Stomach (tissue), 4 donors: ENCODE results near the gene PPP1R13B.

Experiments used
- CTCF ChIP-seq, 7 experiments: fragments of 450-650 bp in 4 of 7; fragments of 200-600 bp in 3 of 7; sonication (generic) in 3 of 7; IDR thresholded peaks; one replicate each; pipeline ENCODE4 v1.5.1; 2016 to 2019; ENCODE audit warnings: antibody characterized with exemption in 7 of 7, control low read depth in 2 of 7, mild to moderate bottlenecking in 1 of 7
- EP300 ChIP-seq: sonication (generic); formaldehyde crosslinking; IDR thresholded peaks from one replicate; pipeline ENCODE4 v1.6.1; 2017; ENCODE audit warnings: antibody characterized with exemption
- POLR2A ChIP-seq, 4 donors: fragments of 450-650 bp; IDR thresholded peaks; one replicate each; pipeline ENCODE4 v1.6.1; 2016; ENCODE audit warnings: antibody characterized with exemption in 4 of 4, control low read depth in 2 of 4, mild to moderate bottlenecking in 1 of 4, moderate library complexity in 1 of 4
- POLR2AphosphoS5 ChIP-seq, 3 donors: sonication (generic); formaldehyde crosslinking; IDR thresholded peaks; one replicate each; pipeline ENCODE4 v1.6.1; 2016; ENCODE audit warnings: antibody characterized with exemption in 3 of 3

GRCh38 chr14:103690332-103690731 lies 157.0 kb downstream of the PPP1R13B start:
- TF ChIP-seq CTCF (IDR thresholded peaks at IDR 0.05): no peak
- TF ChIP-seq POLR2AphosphoS5 (IDR thresholded peaks at IDR 0.05): no peak
- TF ChIP-seq POLR2A (IDR thresholded peaks at IDR 0.05): no peak
- TF ChIP-seq EP300: no peak
